ENCODE measurements around the gene HEATR1.
"Not testable (repeated sequence)": the region's sequence is repeated elsewhere in the genome, so short reads cannot be mapped to it uniquely, and the experiment has no call there.

HEATR1 gene

GRCh38 chr1:236581528-236581927 lies 22.8 kb downstream of the HEATR1 start:
- DNase-seq, result no peak

GRCh38 chr1:236580404-236580803 lies 23.9 kb downstream of the HEATR1 start:
- not testable (repeated sequence) for DNase-seq

- no peak for DNase-seq
Observed at GRCh38 chr1:236578661-236579060, 25.7 kb downstream of the HEATR1 start.

GRCh38 chr1:236577041-236577440 lies 27.3 kb downstream of the HEATR1 start:
- not testable (repeated sequence) for DNase-seq

GRCh38 chr1:236576004-236576403 lies 28.3 kb downstream of the HEATR1 start:
- DNase-seq, result no peak

DNA sequence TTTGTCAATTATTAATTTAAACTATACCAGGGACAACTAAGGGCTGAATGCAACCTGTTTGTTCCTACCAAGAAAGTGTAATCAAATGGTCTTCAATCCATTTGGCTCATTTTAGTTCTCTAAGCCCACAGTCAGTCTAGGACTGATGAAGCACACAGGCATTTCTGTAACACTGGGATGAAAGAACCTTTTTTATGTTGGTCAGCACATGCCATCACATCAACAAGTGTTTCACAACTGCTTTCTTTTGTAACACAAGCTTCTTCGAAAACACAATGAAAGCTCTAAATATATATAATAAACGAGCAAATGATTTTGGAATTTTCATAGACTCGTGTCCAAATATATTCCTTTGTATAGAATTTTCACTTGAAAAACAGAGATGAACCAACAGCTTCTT lies 28.8 kb downstream of the HEATR1 start:
- DNase-seq, result no peak

DNA sequence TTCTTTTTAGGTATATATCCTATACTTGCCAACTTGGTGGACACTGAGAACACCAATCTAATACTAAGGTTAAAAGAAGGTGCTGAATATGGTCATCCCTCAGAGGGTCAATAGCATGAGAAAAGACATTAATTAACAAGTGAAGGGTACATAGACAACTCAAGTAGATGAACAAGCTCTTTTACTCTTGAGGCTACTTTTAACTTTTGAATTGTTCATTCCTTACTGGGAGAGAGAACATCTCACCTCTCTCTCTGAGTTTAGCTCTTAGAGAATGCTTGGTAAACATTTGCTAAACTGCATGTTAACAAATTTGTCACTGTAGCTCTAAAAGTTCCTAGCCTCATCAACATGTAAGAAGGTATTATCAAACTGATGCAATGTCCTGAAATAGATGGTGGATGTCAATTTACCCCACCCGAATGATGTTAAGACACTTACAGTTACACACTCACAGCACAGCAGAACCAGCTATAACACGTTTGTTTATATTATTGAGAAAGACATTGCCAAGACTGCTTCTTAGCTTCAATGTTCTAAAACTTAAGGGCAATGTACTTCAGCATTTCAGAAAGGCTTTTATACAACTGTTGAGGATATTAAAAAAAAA lies 35.9 kb downstream of the HEATR1 start:
- DNase-seq, result no peak

- DNase-seq, result no peak
Observed at GRCh38 chr1:236565530-236565929, 38.8 kb downstream of the HEATR1 start.

GRCh38 chr1:236561976-236562375 lies 42.3 kb downstream of the HEATR1 start:
- DNase-seq, result no peak

- no peak for DNase-seq
Observed at GRCh38 chr1:236560213-236560771, 44.0 kb downstream of the HEATR1 start.

GRCh38 chr1:236558846-236559245 lies 45.5 kb downstream of the HEATR1 start:
- DNase-seq, result no peak

- no peak for DNase-seq
Observed at GRCh38 chr1:236558081-236558480, 46.2 kb downstream of the HEATR1 start.

DNA sequence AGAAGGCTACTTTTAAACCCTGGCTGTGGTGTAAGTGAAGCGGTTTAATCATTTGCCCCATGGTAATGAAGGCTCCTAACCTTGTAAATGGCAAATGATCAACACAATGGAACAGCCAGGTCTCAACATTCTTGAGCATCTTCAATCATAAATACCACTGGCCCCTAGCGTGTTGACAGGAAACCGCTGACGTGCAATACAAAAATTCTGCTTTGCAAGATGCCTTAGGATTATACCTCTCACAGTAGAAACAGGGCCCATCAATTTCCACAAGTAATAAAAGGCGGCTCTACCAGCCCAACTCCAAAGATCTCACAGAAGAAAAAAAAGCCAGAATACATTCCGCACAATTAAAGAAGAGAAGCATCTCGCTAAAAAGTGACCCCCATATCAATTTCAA lies 47.7 kb downstream of the HEATR1 start:
- no peak for DNase-seq

- no peak for DNase-seq
Observed at GRCh38 chr1:236553370-236553769, 50.9 kb downstream of the HEATR1 start.

- no peak for DNase-seq
Observed at GRCh38 chr1:236552901-236553300, 51.4 kb downstream of the HEATR1 start.

- DNase-seq, result no peak
Observed at GRCh38 chr1:236552096-236552495, 52.2 kb downstream of the HEATR1 start.

DNA sequence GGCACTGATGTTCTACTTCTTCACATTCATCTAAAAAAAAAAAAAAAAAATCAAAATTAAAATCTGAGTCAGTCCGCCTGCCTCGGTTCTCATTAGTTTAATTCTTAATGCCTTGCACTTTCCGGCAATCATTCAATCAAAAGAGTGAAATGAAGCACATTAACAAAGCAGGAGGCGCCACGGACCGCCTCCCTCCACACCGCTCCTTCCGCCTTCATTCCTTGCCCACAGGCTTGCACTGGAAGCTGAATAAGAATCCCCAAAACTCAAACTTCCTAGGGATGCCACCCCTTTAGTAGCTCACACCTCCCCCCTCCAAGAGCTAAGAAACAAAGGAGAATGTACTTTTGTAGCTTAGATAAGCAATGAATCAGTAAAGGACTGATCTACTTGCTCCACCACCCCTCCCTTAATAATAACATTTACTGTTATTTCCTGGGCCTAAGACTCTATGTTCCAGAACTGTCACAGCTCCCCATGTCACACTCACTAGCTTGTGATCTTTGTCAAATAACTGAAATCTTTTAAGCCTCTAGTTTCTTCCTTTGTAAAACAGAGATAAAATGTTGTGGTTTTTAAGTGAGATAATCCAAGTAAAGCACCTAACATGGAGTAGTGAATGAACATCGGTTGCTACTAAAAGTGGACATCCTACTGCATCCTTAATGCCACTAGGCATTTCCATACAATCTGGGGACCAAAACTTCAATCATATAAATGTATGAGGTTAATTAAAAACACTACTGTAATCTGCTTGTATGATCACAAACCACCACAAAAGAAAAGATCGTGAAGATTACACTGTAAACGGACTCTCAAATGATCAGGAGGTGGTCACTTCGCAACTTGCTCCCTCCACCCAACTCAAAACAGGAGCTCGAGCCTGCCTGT lies 53.1 kb downstream of the HEATR1 start:
- no peak for DNase-seq

DNA sequence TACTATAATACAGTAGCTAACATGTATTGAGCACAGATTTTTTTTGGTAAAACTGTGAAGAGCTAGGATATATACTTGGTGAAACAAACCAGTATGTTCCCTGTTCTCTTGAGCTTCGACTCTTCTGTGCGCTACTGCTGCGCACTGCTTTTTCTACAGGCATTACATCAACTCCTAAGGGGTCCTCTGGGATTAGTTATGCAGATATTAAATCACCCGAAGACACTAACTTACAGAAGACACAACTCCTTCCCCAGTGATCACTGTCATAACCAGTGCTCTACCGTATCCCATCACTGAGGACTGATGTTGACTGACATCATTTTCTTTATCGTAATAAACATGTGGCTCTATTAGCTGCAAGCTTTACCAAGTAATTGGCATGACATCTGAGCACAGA lies 55.9 kb downstream of the HEATR1 start:
- no peak for DNase-seq

GRCh38 chr1:236545621-236546169 lies 58.6 kb downstream of the HEATR1 start:
- no peak for DNase-seq

GRCh38 chr1:236543065-236543669 lies 61.1 kb downstream of the HEATR1 start:
- DNase-seq, result no peak

- no peak for DNase-seq
Observed at GRCh38 chr1:236541710-236542109, 62.6 kb downstream of the HEATR1 start.

- no peak for DNase-seq
Observed at GRCh38 chr1:236540813-236541465, 63.4 kb downstream of the HEATR1 start.

DNA sequence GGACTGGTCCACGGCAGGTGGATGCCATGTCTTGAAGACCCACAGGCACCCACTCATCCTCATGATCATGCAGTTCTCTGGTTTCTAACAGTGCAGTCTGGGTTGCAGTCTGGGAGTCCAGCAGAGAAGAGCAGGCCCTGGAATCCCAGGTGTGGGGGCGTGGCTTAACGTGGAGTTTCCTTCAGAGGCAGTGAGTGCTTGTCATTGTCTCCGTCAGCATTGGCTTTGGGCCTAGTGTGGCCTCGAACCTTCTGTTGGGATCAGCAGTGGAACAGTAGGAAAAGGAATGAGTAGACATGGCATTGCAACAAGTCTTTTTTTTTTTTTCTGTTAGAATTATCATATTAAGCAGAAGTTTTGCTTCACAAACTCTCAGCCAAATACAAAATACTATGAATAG lies 67.8 kb downstream of the HEATR1 start:
- no peak for DNase-seq

Data from effector CD4-positive, alpha-beta T cell (primary cell).